Esophagus muscularis mucosa (tissue), 4 donors: ENCODE measurements around the gene KRT222. TPM values are rescaled to one million over a fixed set of nuclear protein-coding genes. Genes with fewer than 3 reads are reported as not detected.

ENCODE experiments used
- DNase-seq: peaks from one replicate; pipeline ENCODE4 v3.0.0-alpha.2; 2017; ENCODE audit errors: extremely low spot score
- H3K27ac ChIP-seq, 4 donors: fragments of 200-600 bp; sonication (generic); replicated peaks in 1 of 4; 1 replicate in 3 of 4; 2 replicates in 1 of 4; pipeline ENCODE4 v1.5.1; 2016 to 2019; ENCODE audit warnings: mild to moderate bottlenecking in 1 of 4
- H3K27me3 ChIP-seq, 4 donors: fragments of 200-600 bp; sonication (generic); one replicate each; pipeline versions ENCODE4 v1.5.1 to v1.6.0; 2016 to 2019
- H3K36me3 ChIP-seq, 4 donors: fragments of 200-600 bp; sonication (generic); one replicate each; pipeline ENCODE4 v1.5.1; 2016 to 2019
- H3K4me1 ChIP-seq, 4 donors: fragments of 200-600 bp; sonication (generic); one replicate each; pipeline ENCODE4 v1.5.1; 2016 to 2019
- H3K4me3 ChIP-seq, 4 donors: fragments of 200-600 bp; sonication (generic); 1 replicate in 2 of 4; 2 replicates in 2 of 4; pipeline ENCODE4 v1.5.1; 2016 to 2019; ENCODE audit warnings: mild to moderate bottlenecking in 4 of 4, moderate library complexity in 1 of 4
- H3K9me3 ChIP-seq, 4 donors: fragments of 200-600 bp; sonication (generic); 1 replicate in 3 of 4; 2 replicates in 1 of 4; pipeline ENCODE4 v1.5.1; 2016 to 2019
- EP300 ChIP-seq: sonication (generic); formaldehyde crosslinking; IDR thresholded peaks from one replicate; pipeline ENCODE4 v1.6.1; 2017; ENCODE audit warnings: antibody characterized with exemption
- POLR2A ChIP-seq: fragments of 450-650 bp; IDR thresholded peaks from one replicate; pipeline ENCODE4 v1.6.1; 2017; ENCODE audit warnings: antibody characterized with exemption, moderate library complexity, mild to moderate bottlenecking, low read depth
- POLR2AphosphoS5 ChIP-seq, 2 donors: sonication (generic); formaldehyde crosslinking; IDR thresholded peaks; one replicate each; pipeline ENCODE4 v1.6.1; 2017; ENCODE audit warnings: antibody characterized with exemption in 2 of 2
- WGBS: methylation state at CpG from one replicate; pipeline ENCODE4 v1.1.5; 2018; 5-methylcytosine and 5-hydroxymethylcytosine counted together
- intact Hi-C: fragments of 100-400 bp; cut with DNase I; formaldehyde crosslinking; loops from one replicate; pipeline ENCODE4 v1.15.1; 2023
- total RNA-seq, 4 donors: library from RNA; depleted of rRNA; stranded (reverse); fragments of >200 nt; gene quantifications; one replicate each; pipeline versions ENCODE4 v1.1.0 to v1.2.1, GENCODE V29; 2016
- TF ChIP-seq, protein P1 (sequence below), 3 experiments: fragments of 200-600 bp in 2 of 3; fragments of 450-650 bp in 1 of 3; sonication (generic) in 2 of 3; IDR thresholded peaks; one replicate each; pipeline ENCODE4 v1.5.1; 2017 to 2019; ENCODE audit warnings: antibody characterized with exemption in 3 of 3, mild to moderate bottlenecking in 2 of 3, moderate library complexity in 1 of 3

Gene KRT222
- total RNA-seq, 4 donors from 2014 or later, result 0.97 to 3.0 (median 2.7) TPM

GRCh38 chr17:40605306-40605705 is 59.7 kb downstream of the KRT222 start:
- Histone ChIP-seq H3K27me3 (peaks cover 0 to 4% (median 0%) of the 10 kb centered on the region in 4 donors), H3K27ac (no peak overlapping the region), H3K4me3 (no peak overlapping the region), H3K9me3 (no peaks in the 10 kb centered on the region), H3K4me1 (no peaks in the 10 kb centered on the region), H3K36me3 (no peaks in the 10 kb centered on the region)
- TF ChIP-seq, protein P1, sequence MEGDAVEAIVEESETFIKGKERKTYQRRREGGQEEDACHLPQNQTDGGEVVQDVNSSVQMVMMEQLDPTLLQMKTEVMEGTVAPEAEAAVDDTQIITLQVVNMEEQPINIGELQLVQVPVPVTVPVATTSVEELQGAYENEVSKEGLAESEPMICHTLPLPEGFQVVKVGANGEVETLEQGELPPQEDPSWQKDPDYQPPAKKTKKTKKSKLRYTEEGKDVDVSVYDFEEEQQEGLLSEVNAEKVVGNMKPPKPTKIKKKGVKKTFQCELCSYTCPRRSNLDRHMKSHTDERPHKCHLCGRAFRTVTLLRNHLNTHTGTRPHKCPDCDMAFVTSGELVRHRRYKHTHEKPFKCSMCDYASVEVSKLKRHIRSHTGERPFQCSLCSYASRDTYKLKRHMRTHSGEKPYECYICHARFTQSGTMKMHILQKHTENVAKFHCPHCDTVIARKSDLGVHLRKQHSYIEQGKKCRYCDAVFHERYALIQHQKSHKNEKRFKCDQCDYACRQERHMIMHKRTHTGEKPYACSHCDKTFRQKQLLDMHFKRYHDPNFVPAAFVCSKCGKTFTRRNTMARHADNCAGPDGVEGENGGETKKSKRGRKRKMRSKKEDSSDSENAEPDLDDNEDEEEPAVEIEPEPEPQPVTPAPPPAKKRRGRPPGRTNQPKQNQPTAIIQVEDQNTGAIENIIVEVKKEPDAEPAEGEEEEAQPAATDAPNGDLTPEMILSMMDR (IDR thresholded peaks at IDR 0.05), result no peak
- no peak for TF ChIP-seq EP300
- TF ChIP-seq POLR2AphosphoS5 (IDR thresholded peaks at IDR 0.05), result no peak
- no peak for TF ChIP-seq POLR2A
- DNase-seq, result peak; percentile 82
- intact Hi-C loops, result no loop called here
- 87% methylated on average over 6 of the region's 6 CpGs for WGBS

Other genes with a start within 250 kb of the KRT222 start
- 1 to 10 TPM in 1 of 4 donors, under 1 TPM in 3; under 0.01 to 1.4 (median 0.30) TPM for gene TOP2A, start 247.3 kb downstream of the KRT222 start, total RNA-seq
- gene IGFBP4, start 221.7 kb downstream of the KRT222 start, total RNA-seq, result 100 to 1,000 TPM; 258 to 444 (median 268) TPM
- not detected for gene TNS4, start 163.6 kb downstream of the KRT222 start, total RNA-seq
- under 1 TPM in 1 of 4 donors, not detected in 3; 0.33 TPM for gene CCR7, start 99.7 kb downstream of the KRT222 start, total RNA-seq
- gene SMARCE1, start 17.4 kb downstream of the KRT222 start, total RNA-seq, result 100 to 1,000 TPM in 2 of 4 donors, 10 to 100 TPM in 2; 86.8 to 112 (median 102) TPM
- gene KRT24, start 38.6 kb upstream of the KRT222 start, total RNA-seq, result under 1 TPM in 3 of 4 donors, not detected in 1; 0.17 to 0.52 (median 0.42) TPM
- gene KRT25, start 90.2 kb upstream of the KRT222 start, total RNA-seq, result not detected
- not detected for gene KRT26, start 107.0 kb upstream of the KRT222 start, total RNA-seq
- gene KRT27, start 117.4 kb upstream of the KRT222 start, total RNA-seq, result not detected
- gene KRT28, start 134.8 kb upstream of the KRT222 start, total RNA-seq, result not detected
- gene KRT10, start 157.4 kb upstream of the KRT222 start, total RNA-seq, result 10 to 100 TPM in 3 of 4 donors, 1 to 10 TPM in 1; 9.9 to 15.7 (median 10.7) TPM
- gene KRT12, start 202.0 kb upstream of the KRT222 start, total RNA-seq, result not detected
- under 1 TPM in 1 of 4 donors, not detected in 3; 0.52 TPM for gene KRT20, start 220.1 kb upstream of the KRT222 start, total RNA-seq